NT2/D1 (cell line): ENCODE results near the gene FBLN1.

Source experiments
- DNase-seq: peaks from one replicate; pipeline ENCODE4 v3.0.0-alpha.2; 2011; ENCODE audit warnings: low read depth, low spot score
- H3K27me3 ChIP-seq: 2 replicates; pipeline ENCODE4 v1.6.0; 2011; ENCODE audit warnings: mild to moderate bottlenecking; ENCODE audit not compliant: insufficient read length, insufficient read depth
- H3K36me3 ChIP-seq: 2 replicates; pipeline ENCODE4 v1.6.1; 2011; ENCODE audit warnings: mild to moderate bottlenecking, low read length, mixed read lengths; ENCODE audit not compliant: insufficient read depth, insufficient read length
- H3K4me1 ChIP-seq: 2 replicates; pipeline ENCODE4 v1.5.1; 2011; ENCODE audit not compliant: insufficient read depth, insufficient read length
- H3K4me3 ChIP-seq: 2 replicates; pipeline ENCODE4 v1.5.1; 2011; ENCODE audit warnings: low read depth; ENCODE audit not compliant: insufficient read length
- H3K9ac ChIP-seq: 2 replicates; pipeline ENCODE4 v1.6.0; 2011; ENCODE audit warnings: low read depth; ENCODE audit not compliant: insufficient read length
- H3K9me3 ChIP-seq: 2 replicates; pipeline ENCODE4 v1.5.1; 2011; ENCODE audit warnings: mild to moderate bottlenecking, low read length; ENCODE audit not compliant: insufficient read depth
- SUZ12 ChIP-seq: IDR thresholded peaks from 2 replicates; pipeline ENCODE4 v1.6.1; 2011; ENCODE audit not compliant: insufficient read length, insufficient read depth; ENCODE audit errors: extremely low read depth
- YY1 ChIP-seq: IDR thresholded peaks from 2 replicates; pipeline ENCODE4 v1.6.1; 2011; ENCODE audit not compliant: insufficient read length, insufficient read depth
- ZNF274 ChIP-seq: IDR thresholded peaks from 2 replicates; pipeline ENCODE4 v1.6.1; 2011; ENCODE audit warnings: mild to moderate bottlenecking, low read depth, low read length

Gene FBLN1

DNA sequence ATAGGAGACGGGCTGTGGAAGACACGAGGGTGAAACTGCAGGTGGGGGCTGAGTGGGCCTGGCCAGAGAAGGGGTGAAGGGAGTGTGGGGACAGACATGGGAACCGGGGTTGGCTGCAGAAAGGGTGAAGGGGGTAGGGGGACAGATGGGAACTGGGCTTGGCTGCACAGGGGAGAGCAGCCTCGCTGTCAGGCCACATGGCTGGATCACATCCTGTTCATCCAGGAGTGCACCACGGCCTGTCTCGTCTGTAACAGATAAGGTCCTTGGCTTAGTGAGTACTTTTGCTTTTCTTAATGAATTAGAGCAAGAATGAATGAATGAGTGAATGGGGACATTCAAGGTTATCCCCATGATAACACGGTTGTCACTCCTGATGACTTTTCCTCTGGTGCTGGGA, 13.5 kb downstream of the FBLN1 start:
- no peak for DNase-seq
- peaks cover 51% of the 10 kb centered on the region for H3K36me3 ChIP-seq
- no peak for TF ChIP-seq SUZ12
- TF ChIP-seq ZNF274, result no peak
- TF ChIP-seq YY1, result no peak
- peaks cover 28% of the 10 kb centered on the region for H3K4me1 ChIP-seq
- no peaks in the 10 kb centered on the region for H3K9me3 ChIP-seq
- H3K9ac ChIP-seq, result no peak overlapping the region
- H3K4me3 ChIP-seq, result no peak overlapping the region
- H3K27me3 ChIP-seq, result no peaks in the 10 kb centered on the region

- no peak overlapping the region for H3K9ac ChIP-seq
- H3K27me3 ChIP-seq, result no peaks in the 10 kb centered on the region
- TF ChIP-seq SUZ12 (no peak), YY1 (no peak), ZNF274 (no peak)
- peaks cover 32% of the 10 kb centered on the region for H3K4me1 ChIP-seq
- H3K9me3 ChIP-seq, result no peaks in the 10 kb centered on the region
- H3K4me3 ChIP-seq, result no peak overlapping the region
- no peak for DNase-seq
- peaks cover 59% of the 10 kb centered on the region for H3K36me3 ChIP-seq
Measured at GRCh38 chr22:45516923-45517675, 14.4 kb downstream of the FBLN1 start.

DNA sequence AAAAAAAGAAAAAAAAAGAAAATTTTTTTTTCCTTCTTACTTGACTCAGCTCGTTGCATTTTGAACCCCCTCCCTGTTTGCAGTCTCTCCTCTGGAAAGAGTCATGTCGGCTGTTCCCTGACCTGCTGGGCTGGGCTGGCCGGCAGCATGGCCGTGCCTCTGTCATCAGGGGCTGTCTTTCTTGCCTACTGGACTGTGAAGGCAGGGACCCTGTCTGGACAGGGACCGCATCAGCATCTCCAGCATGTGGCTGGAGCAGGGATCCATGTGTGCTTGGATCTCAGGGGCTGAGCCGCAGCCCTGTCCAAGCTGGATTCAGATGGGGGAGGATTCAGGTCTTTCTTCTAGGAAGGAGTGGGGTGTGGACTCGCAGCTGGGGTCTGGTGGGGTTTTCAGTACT, 15.5 kb downstream of the FBLN1 start:
- H3K9ac ChIP-seq, result no peak overlapping the region
- peaks cover 69% of the 10 kb centered on the region for H3K36me3 ChIP-seq
- H3K9me3 ChIP-seq, result no peaks in the 10 kb centered on the region
- no peaks in the 10 kb centered on the region for H3K27me3 ChIP-seq
- no peak for DNase-seq
- no peak overlapping the region for H3K4me3 ChIP-seq
- TF ChIP-seq SUZ12 (no peak), ZNF274 (no peak), YY1 (no peak)
- peaks cover 31% of the 10 kb centered on the region for H3K4me1 ChIP-seq

DNA sequence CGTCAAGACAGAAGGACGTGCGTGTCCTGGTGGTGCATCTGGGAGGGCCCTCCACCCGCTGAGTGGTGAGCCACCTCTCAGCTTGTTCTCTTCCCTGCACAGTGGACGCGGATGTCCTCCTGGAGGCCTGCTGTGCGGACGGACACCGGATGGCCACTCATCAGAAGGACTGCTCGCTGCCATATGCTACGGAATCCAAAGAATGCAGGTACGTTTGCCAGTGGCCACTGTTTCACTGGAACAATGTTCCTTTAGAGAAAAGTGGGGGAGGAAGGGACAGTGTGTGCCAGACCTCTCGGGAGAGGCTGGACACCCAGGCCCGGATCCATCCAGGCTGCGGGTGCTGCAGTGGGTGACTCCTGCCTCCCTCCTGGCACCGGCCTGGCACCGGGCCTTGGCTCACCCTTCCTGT, 15.9 kb downstream of the FBLN1 start:
- Histone ChIP-seq H3K4me3 (no peak overlapping the region), H3K9me3 (no peaks in the 10 kb centered on the region), H3K36me3 (peaks cover 68% of the 10 kb centered on the region), H3K9ac (peak overlapping the region; percentile 50), H3K27me3 (no peaks in the 10 kb centered on the region), H3K4me1 (peaks cover 31% of the 10 kb centered on the region)
- DNase-seq, result no peak
- TF ChIP-seq SUZ12 (no peak), ZNF274 (no peak), YY1 (no peak)

- H3K27me3 ChIP-seq, result no peaks in the 10 kb centered on the region
- TF ChIP-seq ZNF274, result no peak
- no peak for TF ChIP-seq YY1
- no peak for TF ChIP-seq SUZ12
- peaks cover 22% of the 10 kb centered on the region for H3K4me1 ChIP-seq
- no peak for DNase-seq
- no peaks in the 10 kb centered on the region for H3K9me3 ChIP-seq
- H3K4me3 ChIP-seq, result no peak overlapping the region
- peaks cover 71% of the 10 kb centered on the region for H3K36me3 ChIP-seq
- no peak overlapping the region for H3K9ac ChIP-seq
Measured at GRCh38 chr22:45521178-45521577, 18.5 kb downstream of the FBLN1 start.

GRCh38 chr22:45522462-45522861, 19.8 kb downstream of the FBLN1 start:
- Histone ChIP-seq H3K27me3 (no peaks in the 10 kb centered on the region), H3K9ac (no peak overlapping the region), H3K9me3 (no peaks in the 10 kb centered on the region), H3K36me3 (peaks cover 78% of the 10 kb centered on the region), H3K4me3 (no peak overlapping the region), H3K4me1 (peaks cover 13% of the 10 kb centered on the region)
- TF ChIP-seq YY1, result no peak
- no peak for TF ChIP-seq SUZ12
- TF ChIP-seq ZNF274, result no peak
- DNase-seq, result no peak

DNA sequence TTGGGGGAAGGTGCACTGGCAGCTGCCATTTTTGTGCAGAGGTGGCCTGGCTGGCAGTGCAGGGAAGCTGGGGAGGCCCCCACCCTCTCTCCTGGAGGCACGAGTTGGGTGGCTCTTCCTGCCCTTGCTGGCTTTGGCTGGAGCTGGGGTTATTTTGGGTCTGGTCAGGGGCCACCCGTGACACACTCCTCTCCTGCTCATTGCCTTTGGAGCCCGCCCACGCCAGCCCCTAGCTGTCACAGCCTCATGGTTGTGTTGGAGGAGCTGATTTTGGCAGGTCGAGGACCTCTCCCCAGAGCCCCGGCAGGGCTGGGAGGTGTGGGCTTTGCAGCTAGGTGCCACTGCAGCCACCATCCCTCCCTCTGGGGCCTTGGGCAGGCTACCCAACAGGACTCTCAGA, 21.5 kb downstream of the FBLN1 start:
- no peak for TF ChIP-seq YY1
- no peak for TF ChIP-seq SUZ12
- no peak for TF ChIP-seq ZNF274
- H3K36me3 ChIP-seq, result peaks cover 82% of the 10 kb centered on the region
- no peak for DNase-seq
- H3K9me3 ChIP-seq, result no peaks in the 10 kb centered on the region
- no peak overlapping the region for H3K9ac ChIP-seq
- H3K27me3 ChIP-seq, result no peaks in the 10 kb centered on the region
- H3K4me3 ChIP-seq, result no peak overlapping the region
- H3K4me1 ChIP-seq, result peaks cover 13% of the 10 kb centered on the region
